Fibroblast of gingiva (primary cell): Measurements from ENCODE around the gene ATOH1.

ENCODE experiments used
- DNase-seq: peaks from one replicate; pipeline ENCODE4 v3.0.0-alpha.2; 2011; ENCODE audit warnings: low read depth

ATOH1 gene

DNA sequence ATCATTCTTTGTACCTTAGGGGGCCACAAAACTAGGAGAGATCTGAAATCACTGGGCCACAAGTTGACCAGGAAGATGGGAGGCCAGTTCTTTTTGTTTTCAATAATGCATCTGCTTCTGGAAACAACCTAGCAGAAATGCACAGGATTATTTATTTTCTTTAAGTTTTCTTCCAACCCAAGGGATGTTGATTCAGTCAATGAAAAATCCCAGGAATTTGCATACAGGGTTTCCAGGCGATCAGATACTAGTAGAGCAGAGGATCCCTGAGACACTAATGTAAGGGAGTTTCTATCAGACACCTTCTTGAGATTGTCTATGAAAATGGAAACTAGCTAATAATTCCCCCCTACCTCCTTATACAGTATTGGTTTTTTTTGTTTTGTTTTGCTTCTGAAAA lies 7.4 kb downstream of the ATOH1 start:
- DNase-seq: no peak

DNA sequence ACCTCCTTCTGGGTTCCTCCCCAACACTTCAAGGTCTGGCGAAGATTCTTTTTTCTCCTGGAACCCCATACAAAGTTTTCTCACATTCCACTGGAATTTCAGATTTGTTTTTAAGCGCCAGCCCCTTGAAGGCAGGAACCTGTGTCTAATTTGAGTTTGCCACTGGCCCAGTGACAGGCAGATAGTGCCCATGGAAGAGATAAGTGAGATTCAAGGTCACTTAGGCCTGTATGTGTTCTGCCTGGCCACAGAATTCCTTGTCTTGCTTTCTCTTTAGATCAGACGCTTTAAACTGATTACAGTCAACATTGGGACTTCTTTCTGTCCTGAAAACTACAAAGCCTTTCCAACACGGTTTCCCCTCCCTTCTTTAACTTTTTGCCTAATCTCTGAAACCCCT lies 11.2 kb downstream of the ATOH1 start:
- DNase-seq: no peak

DNA sequence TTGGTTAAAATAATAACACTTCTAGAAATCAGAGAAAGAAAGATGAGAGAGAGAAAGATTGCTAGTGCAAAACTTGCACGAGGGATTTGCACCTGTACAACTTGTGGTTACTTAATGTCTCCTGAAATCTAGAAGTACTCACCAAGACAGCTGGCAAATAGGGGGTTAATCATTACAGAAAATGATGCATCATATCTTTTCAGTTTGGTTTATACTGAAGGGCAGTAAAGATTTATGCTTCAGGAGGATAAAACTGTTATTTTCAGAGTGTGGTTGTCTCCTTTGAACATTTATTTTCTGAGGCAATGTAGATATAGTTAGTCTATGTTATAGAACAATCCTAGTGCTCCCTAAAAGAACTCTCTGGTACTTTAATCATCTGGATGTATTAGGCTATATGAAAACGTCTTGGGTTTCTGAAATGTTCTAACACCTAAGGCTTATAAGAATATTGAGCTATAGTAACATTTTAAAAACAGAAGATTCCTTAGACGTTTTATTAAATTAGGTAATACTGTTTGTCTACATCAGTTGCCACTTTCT lies 13.3 kb downstream of the ATOH1 start:
- no peak for DNase-seq

DNA sequence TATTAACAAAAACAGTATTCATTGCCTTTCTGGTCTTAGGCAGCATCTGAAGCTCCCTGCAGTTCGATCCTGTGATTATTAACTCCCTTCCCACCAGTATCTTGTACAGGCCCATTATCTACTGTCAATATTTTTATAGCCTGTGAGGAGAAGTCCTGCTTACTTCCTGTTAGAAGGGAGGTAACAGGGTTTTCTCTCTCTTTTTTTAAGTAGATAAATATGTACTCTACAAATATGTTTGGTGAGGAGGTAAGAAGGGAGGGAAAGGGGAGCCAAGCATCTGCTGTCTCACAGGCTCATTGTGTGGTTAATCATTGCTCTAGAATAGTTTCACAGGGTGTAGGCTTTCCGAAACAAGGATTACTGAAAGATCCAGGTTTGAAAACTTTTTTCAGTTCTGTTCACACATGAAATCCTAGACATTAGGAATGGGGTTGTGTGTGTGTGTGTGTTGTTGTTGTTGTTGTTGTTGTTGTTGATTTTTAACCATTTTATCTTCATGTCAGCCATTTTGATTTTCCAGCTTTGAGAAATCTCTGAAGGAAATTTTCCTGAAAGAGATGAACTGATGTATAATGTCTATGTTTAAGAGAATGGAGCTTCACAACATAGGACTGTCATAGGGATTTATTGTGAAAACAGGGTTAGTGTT lies 14.2 kb downstream of the ATOH1 start:
- no peak for DNase-seq

DNA sequence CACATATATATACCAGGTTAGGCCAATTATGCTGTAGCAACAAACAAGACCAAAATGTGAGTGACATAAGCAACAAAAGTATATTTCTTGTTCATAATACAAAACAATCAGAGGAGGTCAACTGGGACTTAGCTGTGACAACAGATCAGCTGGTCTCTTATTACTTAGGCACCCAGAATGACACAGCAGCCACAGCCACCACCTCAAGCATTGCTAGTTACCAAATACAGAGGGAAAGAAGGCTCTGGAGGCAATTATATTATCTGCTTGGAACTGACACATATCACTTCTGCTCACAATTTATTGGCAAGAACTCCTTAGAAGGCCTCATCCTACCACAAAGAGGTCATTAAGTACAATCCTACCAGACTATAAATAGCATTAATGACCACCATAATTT lies 15.2 kb downstream of the ATOH1 start:
- DNase-seq: no peak

DNA sequence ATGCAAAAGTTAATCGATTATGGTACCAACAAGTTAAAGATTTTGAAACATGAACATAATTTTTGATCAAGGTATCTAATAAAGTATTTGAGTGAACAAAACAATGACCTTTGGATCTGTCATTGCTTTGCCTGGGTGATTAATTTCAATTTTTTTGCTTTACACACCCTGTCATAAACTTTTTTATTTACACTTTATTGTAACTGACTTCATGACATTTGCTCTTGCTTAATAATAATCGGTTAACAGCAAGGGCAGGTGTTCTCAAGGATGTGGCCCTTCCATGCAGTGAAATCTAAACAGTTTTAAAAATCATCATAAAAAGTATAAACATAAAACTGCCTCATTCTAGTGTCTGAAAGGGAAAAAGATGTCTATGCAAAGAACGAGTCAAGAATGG lies 24.1 kb downstream of the ATOH1 start:
- no peak for DNase-seq

DNA sequence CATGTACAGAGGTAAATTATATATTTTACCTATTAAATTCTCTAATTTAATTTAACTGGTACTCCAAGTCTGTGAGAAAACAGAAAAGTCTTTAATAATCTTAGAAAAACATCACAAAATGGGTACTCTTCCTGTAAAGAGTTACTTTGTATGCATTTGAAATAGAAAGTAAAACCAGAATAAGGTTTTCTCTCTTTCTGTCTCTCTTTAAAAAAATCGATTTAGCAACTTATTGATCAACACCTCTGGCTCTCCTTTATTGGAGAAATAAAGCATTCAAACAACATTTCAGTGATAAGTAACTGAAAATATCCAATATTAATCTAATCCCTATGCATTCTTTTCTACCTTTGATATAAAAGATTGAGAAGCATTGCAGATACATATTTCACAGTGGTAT lies 27.4 kb downstream of the ATOH1 start:
- DNase-seq: no peak

DNA sequence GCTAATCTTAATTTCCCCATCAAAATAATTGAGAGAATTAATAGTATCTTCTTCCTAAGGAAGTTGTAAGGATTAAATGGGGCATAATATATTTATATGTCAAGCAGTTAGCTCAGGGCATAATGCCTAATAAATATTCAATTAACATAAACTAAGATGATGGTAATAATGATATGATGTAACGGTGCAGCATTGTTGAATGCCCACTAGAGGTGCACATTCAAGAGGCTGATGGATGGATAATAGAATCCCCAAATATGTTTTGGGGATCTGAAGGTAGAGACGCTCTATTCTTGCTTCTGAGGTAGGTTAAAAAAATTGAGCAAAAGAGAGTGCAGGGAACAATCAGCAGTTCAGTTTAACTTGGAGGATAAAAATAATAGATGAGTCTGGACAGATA lies 37.1 kb downstream of the ATOH1 start:
- DNase-seq: no peak

DNA sequence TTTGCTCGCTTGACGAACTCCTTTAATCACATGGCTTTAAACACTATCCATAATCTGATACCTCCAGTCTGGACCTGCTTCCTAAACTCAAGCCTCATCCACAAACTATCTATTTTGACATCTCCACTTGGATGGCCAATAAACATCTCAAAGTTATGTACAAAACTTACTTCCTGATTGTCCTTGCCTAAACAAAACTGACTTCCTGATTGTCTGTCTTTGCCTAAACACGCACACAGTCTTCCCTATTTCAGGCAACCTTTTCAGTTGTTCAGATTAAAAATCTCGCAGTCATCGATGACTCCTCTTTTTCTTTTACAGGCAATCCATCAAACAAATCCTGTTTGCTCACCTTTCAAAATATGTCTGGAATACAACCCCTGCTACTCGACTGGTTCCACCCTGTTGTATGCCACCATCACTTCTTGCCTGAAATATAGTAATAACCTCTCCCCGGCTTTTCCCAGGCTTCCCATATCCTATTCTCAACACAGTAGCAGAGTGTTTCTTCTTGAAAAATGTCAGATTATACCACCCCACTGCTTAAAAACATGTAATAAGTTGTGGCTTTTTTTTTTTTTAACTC lies 39.0 kb downstream of the ATOH1 start:
- DNase-seq: no peak

DNA sequence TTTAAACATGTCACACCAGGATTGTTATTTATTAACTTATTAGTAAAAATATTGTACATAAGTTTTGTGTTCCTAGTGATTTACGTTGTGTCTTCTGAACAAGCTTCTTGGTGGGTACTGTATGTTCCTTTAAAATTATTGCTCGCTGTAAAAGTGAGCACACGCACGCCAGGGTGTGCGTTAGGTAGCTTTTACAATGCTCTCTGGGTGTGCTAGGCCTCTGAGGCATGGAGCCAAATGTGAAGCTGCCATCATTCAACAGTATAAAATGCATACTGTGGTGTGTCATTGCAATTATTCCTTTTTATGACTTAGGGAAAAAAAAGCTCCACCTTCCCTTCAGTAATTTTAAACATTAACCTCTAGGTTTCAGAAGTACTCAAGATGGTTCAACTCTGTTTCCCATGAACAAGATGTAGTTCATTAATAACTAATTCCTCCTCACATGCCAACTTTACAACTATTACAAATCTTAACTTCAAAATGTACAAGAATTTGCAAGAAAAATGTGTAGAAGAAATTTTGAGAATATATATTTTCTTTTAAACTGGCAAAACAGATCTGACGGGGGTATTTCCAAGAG lies 42.4 kb downstream of the ATOH1 start:
- no peak for DNase-seq

DNA sequence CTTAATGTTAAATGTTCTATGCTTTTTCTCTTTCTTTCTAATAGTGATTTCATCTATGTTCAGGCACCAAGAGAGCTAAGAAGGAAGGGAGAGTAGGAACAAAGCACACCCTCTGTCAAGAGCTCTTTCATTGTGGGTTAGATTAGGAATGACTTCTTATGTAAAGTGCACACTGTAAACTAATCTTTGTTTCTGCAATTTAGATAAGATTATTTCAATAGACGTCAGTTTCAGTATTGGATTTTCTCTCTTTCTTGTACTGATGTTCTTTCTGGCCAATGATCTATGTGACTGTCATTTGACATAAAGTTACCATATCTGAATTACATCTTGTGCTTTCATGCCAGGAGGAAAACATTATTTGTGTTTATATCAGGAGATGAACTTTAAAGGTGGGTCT lies 48.2 kb downstream of the ATOH1 start:
- no peak for DNase-seq

DNA sequence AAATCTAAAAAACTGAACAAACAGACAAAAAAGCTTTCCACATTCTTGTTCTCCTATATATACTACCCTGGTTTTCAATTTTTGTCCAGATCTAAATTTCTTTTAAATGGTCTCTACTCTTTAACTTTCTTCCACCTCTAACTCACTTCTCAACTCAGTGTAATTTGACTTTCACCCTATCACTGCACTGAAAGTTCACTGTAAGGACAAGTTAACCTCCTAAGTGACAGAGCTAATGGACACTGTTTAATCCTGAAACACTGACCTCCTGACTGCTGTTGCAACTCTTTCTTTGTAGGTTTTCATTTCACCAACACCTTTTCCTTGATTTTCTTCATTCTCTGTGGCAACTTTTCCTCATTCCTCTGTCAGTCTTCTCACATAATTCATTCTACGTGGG lies 50.0 kb downstream of the ATOH1 start:
- DNase-seq: no peak

DNA sequence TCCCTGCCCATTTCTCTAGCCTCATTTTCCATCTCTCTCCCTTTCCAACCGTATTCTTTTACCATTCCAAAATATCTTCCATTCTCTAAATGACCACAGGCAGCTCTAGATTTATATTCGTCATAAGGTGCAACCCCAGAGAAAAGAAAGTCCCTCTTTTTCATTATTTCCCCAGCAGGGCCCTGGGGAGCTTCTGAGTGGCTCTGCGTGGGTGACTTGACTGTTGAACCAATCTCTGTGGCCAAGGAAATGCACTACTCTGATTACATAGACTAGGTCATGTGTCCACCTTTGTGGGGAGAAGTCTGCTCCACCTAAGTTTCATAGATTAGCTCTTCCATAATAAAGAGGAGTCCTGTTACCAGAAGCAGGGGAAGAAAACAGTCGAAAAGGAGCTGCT lies 51.4 kb downstream of the ATOH1 start:
- DNase-seq: no peak
